ENCODE results near the gene TRAPPC2L.
"Not testable (repeated sequence)": the region's sequence is repeated elsewhere in the genome, so short reads cannot be mapped to it uniquely, and the experiment has no call there.

The TRAPPC2L gene

GRCh38 chr16:88894266-88894665 lies 37.3 kb downstream of the TRAPPC2L start:
- not testable (repeated sequence) for DNase-seq

GRCh38 chr16:88894681-88895300 lies 37.9 kb downstream of the TRAPPC2L start:
- DNase-seq: no peak

- DNase-seq: no peak
These were observed 38.4 kb downstream of the TRAPPC2L start for GRCh38 chr16:88895335-88895734.

- DNase-seq: no peak
These were observed 39.5 kb downstream of the TRAPPC2L start for GRCh38 chr16:88896238-88897070.

- DNase-seq: no peak
These were observed 40.9 kb downstream of the TRAPPC2L start for GRCh38 chr16:88897696-88898425.

- no peak for DNase-seq
These were observed 43.2 kb downstream of the TRAPPC2L start for GRCh38 chr16:88899901-88900661.

GRCh38 chr16:88900662-88901052 lies 43.7 kb downstream of the TRAPPC2L start:
- no peak for DNase-seq

- DNase-seq: no peak
These were observed 44.9 kb downstream of the TRAPPC2L start for GRCh38 chr16:88901718-88902337.

GRCh38 chr16:88902744-88903143 lies 45.8 kb downstream of the TRAPPC2L start:
- no peak for DNase-seq

- DNase-seq: no peak
These were observed 46.3 kb downstream of the TRAPPC2L start for GRCh38 chr16:88903267-88903666.

- no peak for DNase-seq
These were observed 47.9 kb downstream of the TRAPPC2L start for GRCh38 chr16:88904676-88905365.

GRCh38 chr16:88905563-88905962 lies 48.6 kb downstream of the TRAPPC2L start:
- DNase-seq: no peak

- no peak for DNase-seq
These were observed 49.1 kb downstream of the TRAPPC2L start for GRCh38 chr16:88906020-88906419.

- no peak for DNase-seq
These were observed 49.7 kb downstream of the TRAPPC2L start for GRCh38 chr16:88906535-88907105.

- DNase-seq: no peak
These were observed 50.8 kb downstream of the TRAPPC2L start for GRCh38 chr16:88907768-88908167.

GRCh38 chr16:88908307-88908706 lies 51.4 kb downstream of the TRAPPC2L start:
- no peak for DNase-seq

- no peak for DNase-seq
These were observed 52.7 kb downstream of the TRAPPC2L start for GRCh38 chr16:88909431-88910210.

GRCh38 chr16:88910284-88911135 lies 53.6 kb downstream of the TRAPPC2L start:
- no peak for DNase-seq

GRCh38 chr16:88911136-88911945 lies 54.4 kb downstream of the TRAPPC2L start:
- no peak for DNase-seq
